HFF-Myc (cell line): Measurements from ENCODE around the gene TMEM140.

Experiments
- DNase-seq: peaks from one replicate; pipeline ENCODE4 v3.0.0-alpha.2; 2011; ENCODE audit warnings: low read depth; ENCODE audit errors: extremely low read depth
- H3K4me3 ChIP-seq: replicated peaks from 2 replicates; pipeline ENCODE4 v1.5.1; 2011; ENCODE audit warnings: low read depth, mild to moderate bottlenecking, control low read depth, low read length
- TF ChIP-seq, protein P1 (sequence below): IDR thresholded peaks from 2 replicates; pipeline ENCODE4 v1.5.1; 2012; ENCODE audit warnings: mild to moderate bottlenecking, low read depth, low read length, control low read depth; ENCODE audit errors: missing control alignments

TMEM140 gene

DNA sequence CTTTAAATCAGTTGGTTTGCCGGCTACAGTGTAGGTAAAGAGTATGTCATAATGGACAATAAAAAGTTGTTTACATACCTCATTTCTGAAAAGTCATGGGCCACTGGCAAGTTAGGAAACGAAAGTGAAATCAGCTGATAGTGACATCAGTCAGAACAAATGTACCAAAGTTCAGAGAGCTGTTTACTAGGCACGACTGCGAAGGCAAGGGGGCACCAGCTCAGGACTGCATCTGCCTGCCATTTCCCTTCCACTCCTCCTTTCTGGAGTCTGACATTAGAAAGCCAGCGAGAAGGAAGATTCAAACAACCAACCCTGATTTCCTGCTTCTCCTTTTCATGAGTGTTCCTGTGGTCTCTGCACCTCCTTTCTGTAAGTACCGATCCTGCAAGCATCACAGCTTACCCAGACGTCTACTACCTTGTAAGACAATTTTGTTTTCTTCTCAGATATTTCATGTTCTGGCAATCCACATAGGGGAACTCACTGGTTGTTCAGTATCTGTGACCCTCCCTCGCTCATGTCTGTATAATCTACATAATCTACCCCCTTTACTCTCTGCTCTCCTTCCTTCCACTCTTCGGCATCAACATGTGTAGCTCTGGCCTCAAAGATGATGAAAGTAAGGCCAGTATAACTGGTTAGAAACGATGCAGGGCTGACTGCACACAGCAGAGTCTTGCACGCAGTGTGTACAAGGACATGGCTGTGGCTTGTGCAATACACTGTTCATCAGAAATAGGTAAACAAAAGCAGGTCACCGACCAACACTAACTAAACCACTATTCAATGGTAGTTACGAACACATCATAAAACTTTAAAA, at the start of gene TMEM140:
Gene TMEM140, plus strand, starts transcription at position 174 of the 823 bp plus-strand sequence. CDS start 16,370 bp downstream, outside the sequence.
- no peak for DNase-seq
- H3K4me3 ChIP-seq = peak within 1 kb of the TSS; percentile 25
- TF ChIP-seq, protein P1, sequence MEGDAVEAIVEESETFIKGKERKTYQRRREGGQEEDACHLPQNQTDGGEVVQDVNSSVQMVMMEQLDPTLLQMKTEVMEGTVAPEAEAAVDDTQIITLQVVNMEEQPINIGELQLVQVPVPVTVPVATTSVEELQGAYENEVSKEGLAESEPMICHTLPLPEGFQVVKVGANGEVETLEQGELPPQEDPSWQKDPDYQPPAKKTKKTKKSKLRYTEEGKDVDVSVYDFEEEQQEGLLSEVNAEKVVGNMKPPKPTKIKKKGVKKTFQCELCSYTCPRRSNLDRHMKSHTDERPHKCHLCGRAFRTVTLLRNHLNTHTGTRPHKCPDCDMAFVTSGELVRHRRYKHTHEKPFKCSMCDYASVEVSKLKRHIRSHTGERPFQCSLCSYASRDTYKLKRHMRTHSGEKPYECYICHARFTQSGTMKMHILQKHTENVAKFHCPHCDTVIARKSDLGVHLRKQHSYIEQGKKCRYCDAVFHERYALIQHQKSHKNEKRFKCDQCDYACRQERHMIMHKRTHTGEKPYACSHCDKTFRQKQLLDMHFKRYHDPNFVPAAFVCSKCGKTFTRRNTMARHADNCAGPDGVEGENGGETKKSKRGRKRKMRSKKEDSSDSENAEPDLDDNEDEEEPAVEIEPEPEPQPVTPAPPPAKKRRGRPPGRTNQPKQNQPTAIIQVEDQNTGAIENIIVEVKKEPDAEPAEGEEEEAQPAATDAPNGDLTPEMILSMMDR = no peak

DNA sequence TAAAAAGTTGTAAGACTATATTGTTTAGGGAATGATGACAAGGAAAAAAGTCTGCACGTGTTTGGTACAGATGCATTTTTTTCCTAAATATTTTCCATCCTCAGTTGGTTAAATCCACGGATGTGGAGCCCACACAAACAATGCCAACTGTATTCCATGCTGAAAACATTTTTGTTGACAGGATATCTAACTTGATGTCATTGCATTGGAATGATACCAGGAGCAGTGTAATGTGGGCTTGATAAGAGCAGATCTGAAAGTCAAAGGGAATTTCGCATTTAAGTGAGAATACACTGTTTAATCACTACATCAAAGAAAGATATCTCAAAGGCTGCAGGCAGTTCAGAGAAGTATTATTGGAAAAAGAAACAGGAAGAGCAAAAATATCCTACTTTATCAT, 49.5 kb upstream of the TMEM140 start:
- TF ChIP-seq, protein P1 = no peak
- DNase-seq = no peak

GRCh38 chr7:135100856-135101255, 47.0 kb upstream of the TMEM140 start:
- no peak overlapping the region for H3K4me3 ChIP-seq
- TF ChIP-seq, protein P1 = no peak
- no peak for DNase-seq

More for the DNA sequence above, 49.5 kb upstream of the TMEM140 start:
- H3K4me3 ChIP-seq = no peak overlapping the region

DNA sequence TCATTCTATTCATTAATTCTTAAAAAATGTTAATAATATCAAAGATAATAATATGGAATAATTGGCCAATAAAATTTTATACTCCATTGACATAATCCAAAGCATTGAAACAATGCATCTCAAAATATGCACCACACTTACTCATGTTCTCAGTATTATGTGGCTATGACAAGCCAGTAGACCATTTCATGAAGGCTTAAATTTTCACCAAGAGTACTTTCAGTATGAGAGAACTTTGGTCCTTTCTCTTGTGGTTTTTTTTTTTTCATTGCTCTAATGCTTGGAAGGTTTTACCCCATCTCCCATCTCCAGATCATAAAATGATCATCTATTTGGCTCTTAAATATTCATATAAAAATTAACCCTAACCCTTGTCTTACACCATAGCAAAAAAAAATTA, 45.5 kb upstream of the TMEM140 start:
- TF ChIP-seq, protein P1 = no peak
- no peak for DNase-seq

GRCh38 chr7:135109562-135109961, 38.3 kb upstream of the TMEM140 start:
- no peak for DNase-seq
- TF ChIP-seq, protein P1 = no peak

More for the DNA sequence above, 45.5 kb upstream of the TMEM140 start:
- H3K4me3 ChIP-seq = no peak overlapping the region

GRCh38 chr7:135109976-135110375, 37.9 kb upstream of the TMEM140 start:
- TF ChIP-seq, protein P1 = no peak
- DNase-seq = no peak
- no peak overlapping the region for H3K4me3 ChIP-seq

More at GRCh38 chr7:135109562-135109961, 38.3 kb upstream of the TMEM140 start:
- H3K4me3 ChIP-seq = no peak overlapping the region
